HG03457 (cell line): Measurements from ENCODE around the gene TNS3.

ENCODE experiments used
- ATAC-seq: cut with Tn5 transposase; IDR thresholded peaks from one replicate; pipeline ENCODE4 v1.9.1; 2021; ENCODE audit warnings: moderate number of reproducible peaks; ENCODE audit not compliant: unreplicated experiment

The TNS3 gene

DNA sequence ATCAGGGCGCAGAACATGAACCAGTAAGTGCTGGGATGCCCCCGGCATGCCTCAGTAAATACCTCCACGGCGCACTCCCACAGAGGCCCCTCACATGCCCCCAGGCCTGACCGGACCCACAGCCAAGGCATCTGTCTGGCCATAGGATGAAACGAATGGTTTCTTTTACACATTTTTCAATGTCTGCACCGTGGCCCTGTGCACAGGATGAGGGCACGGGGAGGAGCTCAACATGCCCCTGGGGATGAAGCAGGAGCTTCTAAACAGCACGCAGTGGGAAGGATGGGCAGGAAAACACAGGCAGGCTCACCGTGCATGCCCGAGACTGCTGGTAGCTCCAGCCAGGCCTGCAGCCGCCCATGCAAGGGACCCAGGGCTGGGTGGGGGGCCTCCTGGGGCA, 283.3 kb downstream of the TNS3 start:
- ATAC-seq, result no peak

GRCh38 chr7:47297120-47297519, 284.8 kb downstream of the TNS3 start:
- no peak for ATAC-seq

GRCh38 chr7:47295606-47296005, 286.3 kb downstream of the TNS3 start:
- no peak for ATAC-seq

DNA sequence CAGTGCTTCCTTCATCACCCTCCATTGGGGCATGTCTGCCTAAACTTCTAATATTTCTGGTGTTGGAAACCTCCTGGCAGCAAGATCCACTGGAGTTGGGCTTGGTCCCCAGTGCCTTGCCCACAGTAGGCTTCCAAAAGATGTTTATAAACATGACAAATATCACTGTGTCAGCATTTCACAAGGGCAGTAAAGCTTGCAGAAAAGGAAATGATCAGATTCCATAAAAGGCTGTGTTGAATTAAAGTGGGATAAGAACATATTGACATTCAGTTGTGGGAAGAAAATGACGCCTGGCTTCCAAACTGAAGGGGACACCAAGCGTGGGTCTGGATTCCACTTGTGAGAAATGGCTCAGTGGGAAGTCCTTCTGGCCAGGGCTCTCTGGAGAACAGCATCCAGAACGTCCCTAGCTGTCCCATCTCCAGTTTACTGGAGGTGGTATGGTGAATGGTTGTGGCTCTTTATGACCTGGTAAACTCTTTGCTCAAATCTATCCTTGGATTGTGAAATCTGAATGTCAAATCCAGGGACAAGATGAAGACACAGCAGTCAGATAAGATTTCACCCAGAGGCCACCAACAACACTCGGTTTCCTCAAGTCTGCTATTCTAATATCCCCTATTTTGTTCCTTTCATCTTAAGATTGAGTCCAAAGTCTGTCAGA, 287.2 kb downstream of the TNS3 start:
- ATAC-seq, result no peak

GRCh38 chr7:47293884-47294555, 287.9 kb downstream of the TNS3 start:
- ATAC-seq, result no peak

DNA sequence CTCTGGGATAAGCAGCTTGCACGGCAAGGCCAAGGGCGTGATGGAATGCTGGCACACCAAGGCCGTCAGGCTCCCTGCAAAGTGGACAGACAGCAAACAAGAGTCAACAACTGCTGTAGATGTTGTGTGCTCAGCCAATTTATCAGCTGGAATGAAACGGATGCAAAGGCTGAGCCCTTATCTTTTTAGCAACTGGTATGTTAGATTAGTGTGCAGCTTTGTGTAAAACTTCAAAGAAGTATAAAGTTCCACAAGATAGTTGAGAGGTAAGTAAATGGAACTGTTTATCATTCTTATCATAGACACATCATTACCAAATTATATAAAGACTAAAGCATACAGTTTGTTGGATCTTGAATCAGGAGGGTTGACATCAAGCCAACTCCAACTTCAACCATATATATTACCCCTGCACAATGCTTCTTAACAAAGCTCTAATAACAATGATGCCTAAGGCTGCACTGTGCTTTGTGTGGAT, 289.0 kb downstream of the TNS3 start:
- no peak for ATAC-seq

GRCh38 chr7:47291461-47292081, 290.3 kb downstream of the TNS3 start:
- ATAC-seq, result peak; percentile 96

DNA sequence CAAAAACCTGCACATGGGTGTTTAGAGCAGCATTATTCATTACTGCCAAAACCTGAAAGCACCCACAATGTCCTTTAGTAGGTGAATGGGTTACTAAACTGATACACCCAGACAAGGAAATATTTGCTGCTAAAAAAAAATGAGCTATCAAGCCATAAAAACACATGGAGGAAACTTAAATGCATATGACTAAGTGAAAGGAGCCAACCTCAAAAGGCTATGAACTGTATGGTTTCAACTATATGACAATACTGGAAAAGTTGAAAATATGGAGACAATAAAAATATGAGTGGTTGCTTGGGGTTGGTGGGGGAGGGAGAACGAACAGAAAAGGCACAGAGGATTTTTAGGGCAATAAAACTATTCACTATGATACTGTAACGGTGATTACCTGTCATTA, 291.0 kb downstream of the TNS3 start:
- no peak for ATAC-seq

DNA sequence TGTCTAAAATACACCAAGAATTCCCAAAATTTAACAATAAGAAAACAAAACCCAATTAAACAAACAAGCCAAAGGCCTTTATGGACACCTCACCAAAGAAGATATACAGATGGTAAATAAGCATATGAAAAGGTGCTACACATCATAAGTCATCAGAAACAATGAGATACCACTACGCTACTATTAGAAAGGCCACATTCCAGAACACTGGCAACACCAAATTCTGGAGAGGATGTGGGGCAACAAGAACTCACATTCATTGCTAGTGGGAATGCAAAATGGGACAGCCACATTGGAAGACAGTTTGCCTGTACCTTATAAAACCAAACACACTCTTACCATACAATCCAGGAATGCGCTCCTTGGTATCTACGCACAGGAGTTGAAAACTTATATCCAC, 291.4 kb downstream of the TNS3 start:
- ATAC-seq, result no peak

GRCh38 chr7:47288060-47288459, 293.9 kb downstream of the TNS3 start:
- ATAC-seq, result no peak

GRCh38 chr7:47285860-47286491, 295.9 kb downstream of the TNS3 start:
- no peak for ATAC-seq

DNA sequence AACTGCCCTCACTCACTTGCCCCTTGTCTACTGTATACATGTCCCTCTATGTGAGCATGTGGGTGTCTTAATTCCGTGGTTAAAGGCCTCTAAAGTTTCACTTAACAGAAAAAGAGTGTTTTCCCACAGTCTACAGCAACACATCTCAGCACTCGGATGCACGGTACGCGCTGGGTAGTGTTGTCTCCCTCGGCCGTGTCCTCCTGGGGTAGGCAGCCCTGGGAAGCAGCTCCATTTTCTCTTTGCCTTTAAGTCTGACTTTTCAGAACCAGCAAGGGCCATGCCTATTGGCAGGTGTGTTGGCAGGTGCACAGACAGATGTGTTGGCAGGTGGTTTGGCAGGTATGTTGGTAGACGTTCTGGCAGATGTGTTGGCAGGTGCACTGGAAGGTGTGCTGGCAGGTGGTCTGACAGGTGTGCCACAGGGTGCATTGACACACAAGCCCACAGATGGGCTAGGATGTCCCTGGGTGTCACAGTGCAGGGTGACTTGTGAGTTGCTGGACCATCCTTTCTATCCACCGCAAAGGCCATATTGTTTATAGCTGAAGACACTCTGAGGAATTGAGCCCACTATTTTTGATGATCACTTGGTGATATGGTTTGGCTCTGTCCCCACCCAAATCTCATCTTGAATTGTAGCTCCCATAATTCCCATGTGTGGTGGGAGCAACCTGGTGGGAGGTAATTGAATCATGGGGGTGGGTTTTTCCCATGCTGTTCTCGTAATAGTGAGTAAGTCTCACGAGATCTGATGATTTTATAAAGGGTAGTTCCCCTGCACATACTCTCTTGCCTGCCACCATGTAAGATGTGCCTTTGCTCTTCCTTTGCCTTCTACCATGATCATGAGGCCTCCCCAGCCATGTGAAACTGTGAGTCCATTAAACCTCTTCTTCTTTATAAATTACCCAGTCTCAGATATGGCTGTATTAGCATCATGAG, 296.9 kb downstream of the TNS3 start:
- no peak for ATAC-seq

DNA sequence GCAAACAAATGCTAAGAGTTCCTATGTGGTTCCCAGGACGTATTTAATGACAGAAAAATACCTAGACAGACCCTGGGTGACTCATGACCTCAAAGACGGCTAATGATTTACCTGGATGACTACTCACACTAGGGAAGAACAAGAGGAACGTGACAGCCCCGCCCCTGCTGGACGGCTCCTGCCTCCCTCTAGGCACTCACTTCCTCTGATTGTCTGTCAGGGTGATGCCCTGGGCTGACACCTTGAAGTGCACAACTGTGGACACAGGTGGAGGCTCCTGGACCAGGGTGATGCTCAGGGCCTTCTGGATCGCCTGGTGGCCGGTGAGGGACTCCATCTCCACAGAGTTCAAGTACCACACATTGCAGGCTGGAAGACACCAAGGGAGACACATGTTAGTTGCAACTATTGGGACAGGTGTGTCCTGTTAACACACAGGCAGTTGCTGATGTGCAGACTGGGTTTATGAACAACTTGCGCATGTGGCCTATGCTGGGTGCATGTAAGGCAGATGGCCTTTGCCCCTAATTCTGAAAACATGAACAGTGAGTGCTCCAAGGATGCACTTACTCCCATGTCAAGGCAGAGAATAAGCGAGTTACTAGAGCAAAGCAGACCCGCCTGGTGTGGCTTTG, 298.3 kb downstream of the TNS3 start:
- ATAC-seq, result no peak

GRCh38 chr7:47282790-47283496, 299.0 kb downstream of the TNS3 start:
- ATAC-seq, result no peak

DNA sequence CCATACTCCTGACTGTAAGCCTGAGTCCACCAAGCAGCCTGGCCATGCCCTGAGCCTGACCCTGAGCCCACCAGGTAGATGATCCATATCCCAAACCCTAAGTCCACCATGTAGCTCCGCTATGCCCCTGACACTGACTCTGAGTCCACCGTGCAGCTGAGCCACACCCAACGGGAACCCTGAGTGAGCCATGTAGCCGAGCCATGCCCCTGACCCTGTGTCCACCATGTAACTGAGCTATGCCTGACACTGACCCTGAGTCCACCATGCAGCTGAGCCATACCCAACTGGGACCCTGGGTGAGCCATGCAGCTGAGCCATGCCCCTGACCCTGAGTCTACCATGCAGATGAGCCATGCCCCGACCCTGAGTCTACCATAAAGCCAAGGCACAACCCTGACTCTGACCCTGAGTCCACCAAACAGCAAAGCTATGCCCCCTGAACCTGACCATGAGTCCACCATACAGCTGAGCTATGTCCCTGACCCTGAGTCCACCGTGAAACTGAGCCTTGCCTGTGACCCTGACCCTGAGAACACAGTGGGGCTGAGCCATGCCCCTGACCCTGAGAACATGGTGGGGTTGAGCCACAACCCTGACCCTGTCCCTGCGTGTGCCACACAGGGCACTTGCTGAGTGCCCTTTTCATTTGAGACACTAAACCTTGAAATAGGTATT, 299.8 kb downstream of the TNS3 start:
- no peak for ATAC-seq

GRCh38 chr7:47281161-47281560, 300.8 kb downstream of the TNS3 start:
- no peak for ATAC-seq

DNA sequence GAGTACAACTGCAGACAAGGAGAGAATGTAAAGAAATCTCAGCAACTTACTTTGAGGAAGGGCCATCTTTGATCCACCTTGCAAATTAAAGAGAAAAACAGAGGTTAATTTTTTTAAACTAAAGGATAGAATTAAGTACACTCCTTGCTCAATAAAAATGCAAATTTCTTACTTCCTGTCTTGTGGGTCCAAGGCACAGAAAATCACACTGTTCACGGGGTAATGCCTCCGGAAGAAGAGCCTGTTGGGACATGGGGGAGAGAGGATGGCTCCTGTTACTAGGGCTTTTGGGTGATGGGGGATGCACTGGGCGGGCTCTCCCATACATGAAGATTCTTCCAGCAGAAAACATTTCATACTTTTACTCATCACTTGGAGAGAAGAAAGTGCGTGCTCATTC, 301.8 kb downstream of the TNS3 start:
- ATAC-seq, result no peak

DNA sequence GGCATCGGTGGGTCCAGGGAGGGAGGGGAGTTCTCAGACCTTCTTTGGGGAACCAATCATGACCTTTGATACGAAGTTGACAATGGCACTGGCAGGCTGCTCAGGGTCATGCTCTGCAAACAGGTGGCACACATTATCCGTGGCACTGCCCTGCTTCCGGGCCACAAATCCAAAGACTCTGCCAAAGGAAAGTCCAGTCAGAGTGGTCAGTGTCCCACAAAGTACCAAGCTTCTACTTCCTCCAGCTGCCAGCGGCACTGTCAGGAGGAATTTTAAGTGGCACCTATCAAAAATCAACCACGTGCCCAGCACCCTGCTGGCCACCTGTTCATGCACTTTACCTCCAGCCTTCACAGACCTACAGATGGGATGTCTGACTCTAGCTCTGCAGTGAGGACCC, 303.9 kb downstream of the TNS3 start:
- ATAC-seq, result no peak

DNA sequence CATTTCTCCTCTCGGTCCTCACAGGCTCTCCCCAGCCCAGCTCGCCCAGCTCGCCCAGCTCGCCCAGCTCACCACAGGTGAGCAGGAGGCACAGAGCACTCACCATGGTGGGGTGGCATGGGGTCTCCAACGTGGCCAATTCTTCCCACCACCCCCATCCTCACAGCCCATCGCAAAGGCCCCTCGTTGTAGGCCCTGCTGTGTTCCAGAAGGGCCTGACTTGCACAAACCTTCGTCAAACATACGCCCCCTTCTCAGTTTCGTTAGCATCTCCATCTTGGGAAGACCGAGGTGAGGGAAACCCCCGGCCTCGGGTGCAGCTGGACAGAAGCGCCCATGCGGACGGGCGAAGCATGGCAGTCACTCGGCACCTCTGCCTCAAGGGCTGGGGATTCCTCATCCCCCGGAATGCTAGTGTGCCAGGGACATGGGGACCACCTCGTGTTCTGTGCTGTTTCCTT, 304.6 kb downstream of the TNS3 start:
- no peak for ATAC-seq
